Prostate gland (tissue), 2 donors: ENCODE data around the gene ELOA.

Experiments
- POLR2A ChIP-seq: fragments of 450-650 bp; IDR thresholded peaks from one replicate; pipeline ENCODE4 v1.6.1; 2016; ENCODE audit warnings: antibody characterized with exemption, mild to moderate bottlenecking
- TF ChIP-seq, protein P1 (sequence below), 4 experiments: fragments of 200-600 bp in 2 of 4; fragments of 450-650 bp in 2 of 4; sonication (generic) in 2 of 4; IDR thresholded peaks; 1 replicate in 3 of 4; 2 replicates in 1 of 4; pipeline ENCODE4 v1.5.1; 2016 to 2019; ENCODE audit warnings: antibody characterized with exemption in 4 of 4, mild to moderate bottlenecking in 2 of 4, moderate library complexity in 2 of 4

DNA sequence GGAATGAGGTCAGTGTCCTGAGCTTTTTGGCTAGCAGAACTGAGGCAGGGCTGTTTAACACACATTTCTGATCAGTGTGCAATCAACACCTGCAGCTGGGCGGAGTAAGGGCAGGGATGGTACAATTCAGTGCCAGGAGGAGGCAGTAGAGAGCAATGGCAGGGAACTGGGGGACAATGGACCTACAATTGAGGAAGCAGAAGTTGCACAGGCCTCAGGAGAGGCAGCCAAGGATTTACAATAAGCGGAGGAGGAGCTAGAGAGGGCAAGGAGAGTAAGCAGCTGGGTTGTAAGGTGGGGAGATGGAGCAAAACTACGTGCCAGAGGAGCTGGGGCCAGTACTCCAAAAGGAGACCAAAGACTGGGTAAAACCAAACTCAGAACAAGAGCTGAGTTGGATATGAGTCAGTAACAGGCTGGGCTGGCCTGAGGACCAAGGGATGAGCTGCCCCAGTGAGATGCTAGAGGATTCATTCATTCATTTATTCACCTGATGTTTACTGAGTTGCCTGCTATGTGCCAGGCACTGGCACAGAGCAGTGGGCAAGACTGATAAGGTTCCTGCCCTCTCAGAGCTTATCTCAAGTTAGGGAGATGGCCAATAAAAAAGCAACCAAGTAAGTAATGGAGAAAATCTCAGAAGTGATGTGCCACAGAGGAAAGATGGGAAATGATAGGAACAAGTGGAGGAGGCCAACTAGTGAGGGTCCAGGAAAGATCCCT is 67.7 kb downstream of the ELOA start:
- TF ChIP-seq, protein P1, sequence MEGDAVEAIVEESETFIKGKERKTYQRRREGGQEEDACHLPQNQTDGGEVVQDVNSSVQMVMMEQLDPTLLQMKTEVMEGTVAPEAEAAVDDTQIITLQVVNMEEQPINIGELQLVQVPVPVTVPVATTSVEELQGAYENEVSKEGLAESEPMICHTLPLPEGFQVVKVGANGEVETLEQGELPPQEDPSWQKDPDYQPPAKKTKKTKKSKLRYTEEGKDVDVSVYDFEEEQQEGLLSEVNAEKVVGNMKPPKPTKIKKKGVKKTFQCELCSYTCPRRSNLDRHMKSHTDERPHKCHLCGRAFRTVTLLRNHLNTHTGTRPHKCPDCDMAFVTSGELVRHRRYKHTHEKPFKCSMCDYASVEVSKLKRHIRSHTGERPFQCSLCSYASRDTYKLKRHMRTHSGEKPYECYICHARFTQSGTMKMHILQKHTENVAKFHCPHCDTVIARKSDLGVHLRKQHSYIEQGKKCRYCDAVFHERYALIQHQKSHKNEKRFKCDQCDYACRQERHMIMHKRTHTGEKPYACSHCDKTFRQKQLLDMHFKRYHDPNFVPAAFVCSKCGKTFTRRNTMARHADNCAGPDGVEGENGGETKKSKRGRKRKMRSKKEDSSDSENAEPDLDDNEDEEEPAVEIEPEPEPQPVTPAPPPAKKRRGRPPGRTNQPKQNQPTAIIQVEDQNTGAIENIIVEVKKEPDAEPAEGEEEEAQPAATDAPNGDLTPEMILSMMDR (IDR thresholded peaks at IDR 0.05) = peak in 2 of 4 experiments; percentile 29 to 56
- TF ChIP-seq POLR2A = no peak
